Stimulated activated memory B cell treated with anti-CD40 and anti-IgM and Interleukin-4, amounts not matched to agents 10 μg/mL and 1 μg/mL and 100 μg/mL, for 72 hours (primary cell): ENCODE results near the gene ENPP3.

Source experiments
- ATAC-seq: fragments of 150-1000 bp; cut with Tn5 transposase; 2 replicates; pipeline ENCODE4 v1.10.0; 2021
- H3K27ac Mint-ChIP-seq: one replicate; pipeline ENCODE4 v1.8.0; 2022; ENCODE audit warnings: mild to moderate bottlenecking, mixed read lengths
- H3K27me3 Mint-ChIP-seq: one replicate; pipeline ENCODE4 v1.8.0; 2022; ENCODE audit warnings: mixed read lengths
- H3K36me3 Mint-ChIP-seq: one replicate; pipeline ENCODE4 v1.8.0; 2022; ENCODE audit warnings: mixed read lengths
- H3K4me1 Mint-ChIP-seq: one replicate; pipeline ENCODE4 v1.8.0; 2022; ENCODE audit warnings: mixed read lengths
- H3K4me3 Mint-ChIP-seq: one replicate; pipeline ENCODE4 v1.8.0; 2022; ENCODE audit warnings: mild to moderate bottlenecking, moderate library complexity, mixed read lengths
- H3K9me3 Mint-ChIP-seq: one replicate; pipeline ENCODE4 v1.8.0; 2022; ENCODE audit warnings: mixed read lengths

Gene ENPP3

DNA sequence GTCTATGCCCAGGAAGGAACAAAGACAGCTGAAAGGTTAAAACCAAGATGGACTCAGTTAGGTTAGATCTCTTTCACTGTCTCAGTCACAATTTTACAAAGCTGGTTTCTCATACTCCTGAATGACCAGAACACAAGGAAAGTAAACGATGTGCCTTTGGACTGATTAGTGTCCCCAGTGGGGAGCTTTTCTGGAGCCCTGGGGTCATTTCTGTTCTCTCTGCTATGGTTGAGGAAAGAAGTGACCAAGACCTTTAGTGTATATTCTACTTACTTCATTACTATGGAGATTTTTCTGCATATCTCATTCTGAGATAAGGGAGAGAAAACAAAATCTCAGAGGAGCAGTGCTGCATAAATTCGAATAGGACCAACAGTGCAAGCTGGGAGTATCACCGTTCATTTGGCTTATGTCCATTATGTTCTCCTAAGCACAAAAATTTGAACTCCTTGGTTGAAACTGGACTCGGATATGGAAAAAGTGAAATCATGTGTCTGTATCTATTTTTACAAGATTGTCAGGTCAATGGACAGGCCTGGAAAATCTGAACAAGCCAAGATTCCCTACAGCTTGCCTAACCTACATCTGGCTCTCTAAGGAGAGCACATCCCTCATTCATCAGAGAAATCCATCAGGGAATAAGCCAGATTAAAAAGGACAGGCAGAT, 136.3 kb downstream of the ENPP3 start:
- ATAC-seq = no peak
- Mint-ChIP-seq H3K36me3 (peaks cover 4% of the 10 kb centered on the region), H3K4me1 (no peaks in the 10 kb centered on the region), H3K9me3 (no peaks in the 10 kb centered on the region), H3K4me3 (no peak overlapping the region), H3K27ac (no peak overlapping the region), H3K27me3 (peaks cover 12% of the 10 kb centered on the region)

DNA sequence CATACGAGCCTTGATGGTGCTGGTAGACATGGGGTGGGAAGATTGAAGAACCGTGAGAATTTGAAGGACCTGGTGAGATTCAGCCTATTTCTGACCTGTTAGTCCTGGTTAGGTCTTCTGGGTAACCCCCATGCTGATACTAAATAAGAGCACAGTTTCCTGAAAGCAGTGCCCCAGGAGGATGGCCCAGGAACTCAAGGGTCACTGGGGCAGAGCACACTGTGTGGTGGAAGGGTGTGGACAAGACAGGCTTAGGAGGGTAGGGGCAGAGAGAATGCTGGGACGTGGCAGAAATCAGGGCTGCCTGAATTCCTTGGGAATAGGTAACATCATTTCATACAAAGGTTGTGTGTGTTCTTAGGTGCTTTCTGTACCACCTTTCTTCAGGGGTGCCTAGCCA, 138.8 kb downstream of the ENPP3 start:
- ATAC-seq = no peak
- Mint-ChIP-seq H3K4me3 (no peak overlapping the region), H3K4me1 (no peaks in the 10 kb centered on the region), H3K9me3 (no peaks in the 10 kb centered on the region), H3K27me3 (peaks cover 7% of the 10 kb centered on the region), H3K36me3 (no peaks in the 10 kb centered on the region), H3K27ac (no peak overlapping the region)

DNA sequence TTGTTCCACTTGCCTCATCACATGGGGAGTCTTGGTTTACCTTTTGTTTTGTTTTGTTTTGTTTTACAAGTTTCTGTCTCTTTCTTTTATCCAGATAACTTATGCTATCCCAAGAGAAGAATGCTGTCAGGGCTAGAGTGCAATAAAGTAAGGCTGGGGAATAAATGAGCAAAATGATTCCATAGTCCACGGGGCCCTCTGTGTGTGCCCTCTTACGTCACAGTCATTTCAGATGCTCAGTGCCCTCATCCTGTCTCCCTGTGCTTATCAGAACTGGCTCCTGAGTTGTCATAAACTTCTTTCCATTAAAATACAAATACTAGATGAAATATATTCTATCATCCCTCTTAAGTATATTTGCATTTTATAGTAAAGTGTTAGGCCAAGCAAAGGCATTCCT, 139.9 kb downstream of the ENPP3 start:
- Mint-ChIP-seq H3K4me1 (peaks cover 3% of the 10 kb centered on the region), H3K9me3 (no peaks in the 10 kb centered on the region), H3K4me3 (no peak overlapping the region), H3K27ac (no peak overlapping the region), H3K36me3 (no peaks in the 10 kb centered on the region), H3K27me3 (peaks cover 7% of the 10 kb centered on the region)
- no peak for ATAC-seq

DNA sequence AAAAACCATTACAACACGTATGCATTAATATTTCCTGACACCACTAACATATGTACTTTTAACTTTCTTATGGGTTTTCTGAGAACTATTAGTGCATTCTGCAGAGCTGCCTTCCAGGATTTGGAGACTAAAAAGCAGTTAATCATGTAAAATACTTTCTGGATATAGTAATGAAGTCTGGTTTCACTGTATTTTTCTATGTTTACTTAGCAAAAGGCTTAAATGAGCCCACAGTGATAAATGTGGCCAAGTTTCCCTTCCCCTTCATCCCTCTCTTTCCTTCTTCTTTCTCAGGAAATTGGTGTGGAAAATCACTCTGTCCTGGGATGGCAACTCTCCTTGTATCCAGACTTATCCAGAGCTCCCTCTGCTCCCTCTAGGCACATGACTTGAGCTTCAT, 141.1 kb downstream of the ENPP3 start:
- H3K36me3 Mint-ChIP-seq = no peaks in the 10 kb centered on the region
- no peak overlapping the region for H3K4me3 Mint-ChIP-seq
- no peak for ATAC-seq
- H3K27ac Mint-ChIP-seq = no peak overlapping the region
- H3K27me3 Mint-ChIP-seq = peaks cover 7% of the 10 kb centered on the region
- H3K4me1 Mint-ChIP-seq = peaks cover 5% of the 10 kb centered on the region
- no peaks in the 10 kb centered on the region for H3K9me3 Mint-ChIP-seq

DNA sequence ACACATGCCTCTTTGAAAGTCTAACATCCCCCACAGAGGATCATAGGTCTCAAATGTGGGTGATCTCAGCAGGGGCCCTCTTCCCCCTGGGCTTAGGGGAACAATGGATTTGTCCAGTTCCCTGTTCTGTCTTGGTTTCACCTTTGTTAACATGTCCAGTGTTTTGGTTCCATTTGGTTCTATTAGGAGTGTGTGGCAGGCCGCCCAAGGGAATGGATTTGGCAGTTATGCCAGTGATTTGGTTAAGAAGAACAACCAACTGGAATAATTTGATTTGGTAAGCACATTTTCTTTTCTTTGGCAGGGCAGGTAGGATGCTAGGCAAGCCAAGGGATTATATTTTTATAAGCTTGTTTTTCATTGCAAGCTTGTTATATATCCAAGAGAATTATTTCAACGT, 142.2 kb downstream of the ENPP3 start:
- Mint-ChIP-seq H3K4me1 (peaks cover 5% of the 10 kb centered on the region), H3K4me3 (no peak overlapping the region), H3K9me3 (no peaks in the 10 kb centered on the region), H3K27ac (no peak overlapping the region), H3K36me3 (no peaks in the 10 kb centered on the region), H3K27me3 (peaks cover 7% of the 10 kb centered on the region)
- ATAC-seq = no peak

DNA sequence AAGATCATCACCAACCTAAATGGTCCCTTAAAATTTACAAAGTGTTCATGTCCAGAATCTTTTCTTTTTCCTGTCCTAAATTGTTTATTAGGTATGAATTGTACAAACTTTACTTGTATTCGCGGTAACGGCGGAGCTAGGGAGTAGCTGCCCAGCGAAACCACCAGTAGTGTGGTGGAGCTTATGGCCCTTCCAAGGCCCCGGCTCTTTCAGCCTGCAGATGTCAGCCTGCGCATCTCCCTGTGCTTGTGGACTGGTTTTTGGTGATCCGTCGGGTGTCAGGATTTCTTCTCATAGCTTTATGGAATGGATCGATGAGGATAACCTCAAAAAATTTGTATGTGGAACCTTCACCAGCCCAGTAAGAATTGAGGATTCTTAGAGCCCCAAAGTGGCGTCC, 143.5 kb downstream of the ENPP3 start:
- no peak for ATAC-seq
- H3K27ac Mint-ChIP-seq = no peak overlapping the region

DNA sequence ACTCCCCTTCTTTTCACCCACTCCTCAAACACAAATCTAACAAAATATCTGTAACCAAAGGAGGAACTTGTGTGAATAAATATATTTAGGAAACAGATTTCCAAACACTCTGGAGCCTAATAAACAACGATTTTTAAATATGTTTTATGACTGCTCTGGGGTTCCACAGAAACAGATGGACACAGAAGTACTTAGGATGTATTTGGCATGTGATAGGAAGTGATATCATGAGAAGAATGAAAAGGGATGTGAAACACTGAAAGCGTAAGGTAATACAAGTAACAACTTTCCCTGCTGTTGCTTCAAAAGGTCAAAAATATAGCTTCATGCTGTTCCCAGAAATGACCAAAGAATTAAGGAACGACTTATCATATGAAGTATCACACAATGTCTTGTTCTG, 144.6 kb downstream of the ENPP3 start:
- Mint-ChIP-seq H3K27me3 (no peaks in the 10 kb centered on the region), H3K27ac (no peak overlapping the region), H3K36me3 (no peaks in the 10 kb centered on the region), H3K9me3 (no peaks in the 10 kb centered on the region), H3K4me1 (peaks cover 5% of the 10 kb centered on the region), H3K4me3 (no peak overlapping the region)
- peak; percentile 55 for ATAC-seq

More for the DNA sequence above, 143.5 kb downstream of the ENPP3 start:
- peaks cover 5% of the 10 kb centered on the region for H3K4me1 Mint-ChIP-seq
- H3K36me3 Mint-ChIP-seq = no peaks in the 10 kb centered on the region
- no peaks in the 10 kb centered on the region for H3K27me3 Mint-ChIP-seq
- no peak overlapping the region for H3K4me3 Mint-ChIP-seq
- no peaks in the 10 kb centered on the region for H3K9me3 Mint-ChIP-seq

DNA sequence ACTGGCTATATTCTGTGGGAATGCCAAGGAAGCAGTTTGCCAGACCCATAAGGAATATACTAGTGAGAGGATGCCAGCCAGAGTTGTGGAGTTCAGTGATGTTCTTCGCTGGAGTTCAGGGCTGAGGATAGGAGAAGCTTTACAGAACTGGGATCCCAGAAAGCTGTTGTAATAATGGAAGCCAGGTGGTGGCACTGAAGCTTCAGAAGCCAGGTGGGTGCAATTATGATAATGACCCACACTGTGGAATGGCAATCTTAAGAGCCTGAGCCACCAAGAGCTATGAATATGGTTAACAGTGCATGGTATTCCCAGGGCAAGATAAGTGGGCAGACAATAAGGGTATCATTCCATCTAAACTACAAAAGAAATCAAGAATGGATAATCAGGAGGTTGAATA, 145.7 kb downstream of the ENPP3 start:
- no peaks in the 10 kb centered on the region for H3K36me3 Mint-ChIP-seq
- ATAC-seq = no peak
- no peaks in the 10 kb centered on the region for H3K27me3 Mint-ChIP-seq
- H3K4me3 Mint-ChIP-seq = no peak overlapping the region
- no peaks in the 10 kb centered on the region for H3K9me3 Mint-ChIP-seq
- H3K27ac Mint-ChIP-seq = no peak overlapping the region
- peaks cover 5% of the 10 kb centered on the region for H3K4me1 Mint-ChIP-seq

DNA sequence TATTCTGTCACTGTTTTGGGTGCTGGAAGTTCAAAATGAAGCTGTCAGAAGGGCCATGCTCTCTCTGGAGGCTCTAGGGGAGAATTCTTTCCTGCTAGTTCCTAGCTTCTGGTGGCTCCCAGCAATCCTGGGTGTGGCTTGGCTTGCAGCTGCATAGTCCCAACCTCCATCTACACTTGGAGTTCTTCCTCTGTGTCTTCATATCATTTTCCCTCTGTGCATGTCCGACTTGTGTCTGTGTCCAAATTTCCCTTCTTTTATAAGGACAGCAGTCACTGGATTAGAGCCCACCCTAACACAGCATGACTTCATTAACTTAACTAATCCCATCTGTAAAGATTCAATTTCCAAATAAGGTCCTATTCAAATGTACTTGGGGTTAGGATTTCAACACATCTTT, 147.5 kb downstream of the ENPP3 start:
- Mint-ChIP-seq H3K36me3 (no peaks in the 10 kb centered on the region), H3K27me3 (no peaks in the 10 kb centered on the region), H3K9me3 (no peaks in the 10 kb centered on the region), H3K4me1 (peaks cover 5% of the 10 kb centered on the region), H3K4me3 (no peak overlapping the region), H3K27ac (no peak overlapping the region)
- ATAC-seq = no peak

DNA sequence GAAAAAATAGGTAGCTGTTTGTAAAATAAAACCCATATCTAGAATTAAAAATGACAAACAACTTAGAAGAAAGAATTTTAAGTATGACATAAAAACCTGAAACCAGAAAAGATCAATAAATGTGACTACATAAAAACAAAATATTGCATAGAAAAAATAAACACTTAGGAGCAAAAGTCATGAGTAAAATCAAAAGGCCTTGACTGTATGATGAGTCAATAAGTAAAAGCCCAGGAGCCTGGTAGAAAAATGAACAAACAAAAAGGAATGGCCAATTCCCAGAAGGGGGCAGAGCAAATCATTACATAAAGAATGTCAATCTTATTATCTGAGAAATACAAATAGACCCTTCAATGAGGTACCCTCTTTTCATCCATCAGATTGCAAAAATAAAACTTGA, 150.0 kb downstream of the ENPP3 start:
- ATAC-seq = no peak
- Mint-ChIP-seq H3K27ac (no peak overlapping the region), H3K27me3 (no peaks in the 10 kb centered on the region), H3K4me1 (peaks cover under 1% of the 10 kb centered on the region), H3K4me3 (no peak overlapping the region), H3K36me3 (no peaks in the 10 kb centered on the region), H3K9me3 (no peaks in the 10 kb centered on the region)

DNA sequence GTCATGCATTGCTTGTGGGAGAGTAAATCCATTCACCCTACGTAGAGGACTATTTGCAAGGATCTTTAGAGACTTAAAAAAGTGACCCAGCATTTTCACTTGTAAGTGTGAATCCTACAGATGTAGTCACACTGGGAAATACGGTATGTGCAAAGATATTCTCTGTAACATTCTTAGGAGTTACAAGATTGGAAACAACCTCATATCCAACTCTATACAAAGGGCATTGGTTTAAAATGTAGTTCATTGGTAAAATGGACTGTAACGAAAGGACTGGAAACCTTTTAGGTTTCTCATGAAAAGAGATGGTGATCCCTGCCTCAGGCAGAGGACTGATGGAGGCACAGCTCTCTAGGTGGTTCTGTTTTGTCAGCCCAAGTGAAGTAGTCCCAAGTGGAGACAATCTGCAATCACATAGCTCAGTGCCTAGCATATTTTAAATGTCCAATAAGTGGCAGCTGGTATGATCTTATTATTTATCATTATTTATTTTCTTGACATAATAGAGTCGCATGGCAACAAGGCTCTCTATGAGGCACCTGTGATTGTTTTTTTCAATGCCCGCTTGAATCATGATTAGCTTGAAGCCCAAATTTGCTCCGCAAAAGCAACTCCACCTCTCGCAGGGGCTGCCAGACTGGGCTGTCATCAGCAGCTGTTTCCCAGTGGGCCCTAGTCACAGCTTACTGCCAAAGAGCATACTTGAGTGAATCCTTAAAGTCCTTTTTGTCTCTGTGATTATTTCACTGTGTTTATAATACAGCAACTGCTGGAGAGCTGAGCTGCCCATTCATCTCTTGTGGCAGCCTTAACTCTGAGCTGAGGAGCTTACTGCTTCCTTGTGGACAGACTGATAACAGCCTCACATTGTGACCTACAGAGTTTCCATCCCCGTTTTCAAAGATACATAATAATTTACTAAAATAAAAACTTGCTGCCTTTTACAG, 150.9 kb downstream of the ENPP3 start:
- ATAC-seq = no peak
- no peak overlapping the region for H3K4me3 Mint-ChIP-seq
- H3K4me1 Mint-ChIP-seq = no peaks in the 10 kb centered on the region
- H3K27me3 Mint-ChIP-seq = no peaks in the 10 kb centered on the region
- H3K9me3 Mint-ChIP-seq = no peaks in the 10 kb centered on the region
- no peak overlapping the region for H3K27ac Mint-ChIP-seq
- no peaks in the 10 kb centered on the region for H3K36me3 Mint-ChIP-seq

DNA sequence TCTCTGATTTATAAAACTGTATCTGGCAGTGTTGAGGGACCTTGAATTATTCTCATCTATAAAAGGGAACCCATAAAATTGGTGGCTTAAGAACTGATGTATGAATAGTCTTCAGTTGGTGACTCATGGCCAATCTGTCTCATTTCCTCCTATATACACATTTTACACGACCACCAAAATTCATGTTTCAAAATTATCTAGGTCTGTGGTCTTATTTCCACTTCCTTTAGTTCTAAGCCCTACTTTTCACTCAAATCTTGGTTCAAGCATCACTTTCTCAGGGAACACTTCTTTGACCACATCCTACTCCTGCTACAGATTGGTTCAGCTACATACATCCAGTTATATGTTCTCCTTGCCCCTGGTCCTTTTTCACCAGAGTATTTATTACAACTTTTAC, 152.1 kb downstream of the ENPP3 start:
- Mint-ChIP-seq H3K4me1 (no peaks in the 10 kb centered on the region), H3K9me3 (no peaks in the 10 kb centered on the region), H3K36me3 (no peaks in the 10 kb centered on the region), H3K27ac (no peak overlapping the region), H3K27me3 (peaks cover 4% of the 10 kb centered on the region), H3K4me3 (no peak overlapping the region)
- ATAC-seq = no peak

DNA sequence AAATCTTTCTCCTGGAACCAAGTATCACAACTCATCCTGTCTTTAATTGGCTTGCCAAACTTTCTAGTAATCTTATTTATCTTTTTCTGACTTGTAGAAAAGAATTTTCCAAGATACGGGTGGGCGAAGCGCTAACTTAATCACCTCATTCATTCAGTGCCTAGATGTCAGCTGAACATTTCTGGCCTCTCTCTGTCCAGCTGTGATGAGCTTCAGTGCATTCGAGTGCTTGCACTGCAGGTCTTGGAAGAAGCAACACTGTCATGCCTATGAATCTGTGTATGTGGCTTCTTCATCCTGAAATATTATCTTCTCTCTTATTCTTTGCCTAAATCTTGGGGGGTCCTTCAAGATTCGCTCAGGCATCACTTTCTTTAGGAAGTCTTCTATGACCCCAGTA, 154.4 kb downstream of the ENPP3 start:
- Mint-ChIP-seq H3K27me3 (peaks cover 12% of the 10 kb centered on the region), H3K36me3 (no peaks in the 10 kb centered on the region), H3K4me3 (no peak overlapping the region), H3K27ac (no peak overlapping the region), H3K4me1 (no peaks in the 10 kb centered on the region), H3K9me3 (no peaks in the 10 kb centered on the region)
- ATAC-seq = no peak

DNA sequence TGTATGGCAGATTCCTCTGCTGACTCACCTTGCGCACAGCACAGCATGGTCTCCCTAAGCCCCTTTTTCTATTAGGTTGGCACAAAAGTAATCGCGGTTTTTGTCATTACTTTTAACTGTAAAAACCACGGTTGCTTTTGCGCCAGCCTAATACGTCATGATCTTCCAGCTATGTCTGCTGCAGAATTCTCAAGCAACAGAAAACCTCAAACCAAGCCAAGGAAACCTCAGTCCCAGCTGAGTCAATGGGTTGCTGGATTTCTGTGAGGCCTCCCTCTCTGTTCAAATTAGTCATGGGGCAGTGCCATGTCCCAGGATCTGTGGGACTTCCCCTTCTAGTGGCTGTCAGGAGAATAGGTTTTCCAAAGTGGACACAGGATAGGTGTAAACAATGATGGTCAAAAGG, 155.0 kb downstream of the ENPP3 start:
- Mint-ChIP-seq H3K27ac (no peak overlapping the region), H3K36me3 (no peaks in the 10 kb centered on the region), H3K27me3 (peaks cover 12% of the 10 kb centered on the region), H3K4me3 (no peak overlapping the region), H3K9me3 (no peaks in the 10 kb centered on the region), H3K4me1 (no peaks in the 10 kb centered on the region)
- no peak for ATAC-seq

DNA sequence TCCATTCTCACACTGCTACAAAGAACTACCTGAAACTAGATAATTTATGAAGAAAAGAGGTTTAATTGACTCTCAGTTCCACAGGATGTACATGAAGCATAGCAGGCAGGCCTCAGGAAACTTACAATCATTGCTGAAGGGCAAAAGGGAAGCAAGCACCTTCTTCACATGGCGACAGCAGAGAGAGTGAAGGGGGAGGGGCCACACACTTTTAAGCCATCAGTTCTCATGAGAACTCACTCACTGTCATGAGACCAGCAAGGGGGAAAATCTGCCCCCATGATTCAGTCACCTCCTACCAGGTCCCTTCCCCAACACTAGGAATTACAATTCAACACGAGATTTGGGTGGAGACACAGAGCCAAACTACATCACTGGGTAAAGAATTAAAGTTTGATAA, 158.3 kb downstream of the ENPP3 start:
- Mint-ChIP-seq H3K9me3 (peaks cover 4% of the 10 kb centered on the region), H3K4me3 (no peak overlapping the region), H3K27ac (no peak overlapping the region), H3K27me3 (peaks cover 24% of the 10 kb centered on the region), H3K36me3 (no peaks in the 10 kb centered on the region), H3K4me1 (no peaks in the 10 kb centered on the region)
- ATAC-seq = no peak
